Measurements from ENCODE around the gene CSN2. TPM values are rescaled to one million over a fixed set of nuclear protein-coding genes. Genes with fewer than 3 reads are reported as not detected.
A peak's percentile ranks its signal among the peaks of the same experiment; 100 is the strongest.

Gene CSN2
- total RNA-seq, 1 donor from 2014 or later: not detected

DNA sequence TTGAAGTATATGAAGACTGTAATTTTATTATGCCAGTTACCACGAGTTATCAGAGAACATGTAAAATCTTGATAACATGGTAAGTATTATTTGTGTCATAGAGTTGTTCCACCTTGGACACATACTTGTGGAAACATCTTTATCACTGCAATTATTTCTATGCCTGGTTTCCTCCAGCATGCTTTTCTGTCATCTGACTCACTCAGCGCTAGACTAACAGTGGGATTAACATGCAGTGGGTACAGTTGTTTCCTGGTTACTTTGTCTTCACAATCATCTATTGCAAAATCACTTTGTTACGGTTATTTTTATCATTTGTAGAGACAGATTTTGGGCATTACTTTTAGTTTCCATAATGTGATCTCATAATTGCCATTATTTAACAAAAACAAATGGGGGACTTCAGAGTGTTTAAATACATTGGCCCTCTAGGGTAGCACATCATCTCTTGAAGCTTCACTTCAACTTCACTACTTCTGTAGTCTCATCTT is 30.0 kb upstream of the CSN2 start, which contains the start of gene STATH:
Gene STATH (plus strand): TSS at position 441 of the 491 bp plus-strand sequence. CDS start 2,472 bp downstream, outside the sequence.
- ATAC-seq (no peak), DNase-seq (no peak)
- TF ChIP-seq, protein P1, sequence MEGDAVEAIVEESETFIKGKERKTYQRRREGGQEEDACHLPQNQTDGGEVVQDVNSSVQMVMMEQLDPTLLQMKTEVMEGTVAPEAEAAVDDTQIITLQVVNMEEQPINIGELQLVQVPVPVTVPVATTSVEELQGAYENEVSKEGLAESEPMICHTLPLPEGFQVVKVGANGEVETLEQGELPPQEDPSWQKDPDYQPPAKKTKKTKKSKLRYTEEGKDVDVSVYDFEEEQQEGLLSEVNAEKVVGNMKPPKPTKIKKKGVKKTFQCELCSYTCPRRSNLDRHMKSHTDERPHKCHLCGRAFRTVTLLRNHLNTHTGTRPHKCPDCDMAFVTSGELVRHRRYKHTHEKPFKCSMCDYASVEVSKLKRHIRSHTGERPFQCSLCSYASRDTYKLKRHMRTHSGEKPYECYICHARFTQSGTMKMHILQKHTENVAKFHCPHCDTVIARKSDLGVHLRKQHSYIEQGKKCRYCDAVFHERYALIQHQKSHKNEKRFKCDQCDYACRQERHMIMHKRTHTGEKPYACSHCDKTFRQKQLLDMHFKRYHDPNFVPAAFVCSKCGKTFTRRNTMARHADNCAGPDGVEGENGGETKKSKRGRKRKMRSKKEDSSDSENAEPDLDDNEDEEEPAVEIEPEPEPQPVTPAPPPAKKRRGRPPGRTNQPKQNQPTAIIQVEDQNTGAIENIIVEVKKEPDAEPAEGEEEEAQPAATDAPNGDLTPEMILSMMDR (IDR thresholded peaks at IDR 0.05): no peak
- no peak within 1 kb of the TSS for H3K27ac ChIP-seq
- H3K36me3 ChIP-seq: no peaks in the 10 kb centered on the region
- H3K9me3 ChIP-seq: no peaks in the 10 kb centered on the region
- intact Hi-C loops (cut with DNase I): no loop called here
- no peak within 1 kb of the TSS for H3K4me3 ChIP-seq
- H3K4me1 ChIP-seq: no peaks in the 10 kb centered on the region
- H3K27me3 ChIP-seq: no peaks in the 10 kb centered on the region

DNA sequence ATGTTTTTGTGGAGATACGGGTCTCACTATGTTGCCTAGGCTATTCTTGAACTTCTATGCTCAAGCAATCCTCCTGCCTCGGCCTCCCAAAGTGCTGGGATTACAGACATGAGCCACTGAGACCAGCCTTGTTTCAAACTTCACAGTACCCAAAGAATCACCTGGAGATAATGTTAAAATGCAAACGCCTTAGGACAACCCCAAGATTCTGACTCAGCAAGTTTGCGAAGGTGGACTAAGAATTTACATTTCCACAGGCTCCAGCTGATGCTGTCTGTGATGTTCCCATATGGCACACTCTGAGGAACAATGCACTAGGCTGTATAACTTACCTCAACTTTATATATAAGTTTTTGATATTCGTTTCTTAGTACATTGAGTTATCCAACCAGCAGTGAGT is 29.3 kb upstream of the CSN2 start:
- TF ChIP-seq, protein P1 (IDR thresholded peaks at IDR 0.05): no peak
- Histone ChIP-seq H3K4me3 (no peak overlapping the region), H3K36me3 (no peaks in the 10 kb centered on the region), H3K27ac (no peak overlapping the region), H3K9me3 (no peaks in the 10 kb centered on the region), H3K27me3 (no peaks in the 10 kb centered on the region), H3K4me1 (no peaks in the 10 kb centered on the region)
- intact Hi-C loops (cut with DNase I): no loop called here
- ATAC-seq (no peak), DNase-seq (no peak)

DNA sequence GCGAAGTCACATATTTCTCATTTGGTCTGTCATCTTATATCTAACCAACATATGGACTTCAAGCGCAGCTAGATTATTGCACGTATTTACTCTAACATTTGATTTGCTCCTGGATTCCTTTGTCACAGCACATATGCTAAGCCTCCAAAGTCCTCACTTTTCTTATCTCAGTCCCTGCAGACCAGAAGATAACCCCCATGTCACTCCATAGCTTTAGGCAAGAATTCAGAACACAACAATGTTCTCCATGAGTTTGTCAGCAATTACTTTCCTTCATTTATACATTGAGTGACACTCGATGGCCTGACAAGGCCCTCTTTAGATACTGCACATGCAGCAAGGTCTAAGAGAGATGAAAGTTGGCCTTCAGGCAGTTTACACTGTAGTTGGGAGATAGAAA is 25.5 kb upstream of the CSN2 start:
- ATAC-seq (no peak), DNase-seq (no peak)
- TF ChIP-seq, protein P1 (IDR thresholded peaks at IDR 0.05): no peak
- Histone ChIP-seq H3K27ac (no peak overlapping the region), H3K27me3 (no peaks in the 10 kb centered on the region), H3K9me3 (no peaks in the 10 kb centered on the region), H3K4me1 (no peaks in the 10 kb centered on the region), H3K36me3 (no peaks in the 10 kb centered on the region), H3K4me3 (no peak overlapping the region)
- intact Hi-C loops (cut with DNase I): no loop called here

DNA sequence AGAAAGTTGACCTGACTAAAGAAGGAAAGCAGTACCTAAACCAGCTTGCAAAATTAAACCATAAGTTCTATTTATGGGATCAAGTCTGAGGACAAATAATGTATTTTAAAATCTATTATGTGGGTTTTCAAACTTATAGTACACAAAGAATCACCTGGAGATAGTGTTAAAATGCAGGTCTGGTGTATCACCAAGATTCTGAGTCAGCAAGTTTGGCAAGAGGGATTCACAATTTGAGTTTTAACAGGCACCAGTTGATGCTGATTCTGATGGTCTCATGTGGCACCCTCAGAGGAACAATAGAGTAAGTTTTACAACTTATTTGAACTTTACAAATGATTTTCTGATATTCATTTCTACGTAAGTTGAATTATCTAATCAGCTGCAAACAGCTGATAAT is 21.1 kb upstream of the CSN2 start:
- Histone ChIP-seq H3K9me3 (no peaks in the 10 kb centered on the region), H3K36me3 (no peaks in the 10 kb centered on the region), H3K4me1 (no peaks in the 10 kb centered on the region), H3K4me3 (no peak overlapping the region), H3K27ac (no peak overlapping the region), H3K27me3 (no peaks in the 10 kb centered on the region)
- no peak for ATAC-seq
- no peak for DNase-seq
- intact Hi-C loops (cut with DNase I): no loop called here
- TF ChIP-seq, protein P1 (IDR thresholded peaks at IDR 0.05): no peak

DNA sequence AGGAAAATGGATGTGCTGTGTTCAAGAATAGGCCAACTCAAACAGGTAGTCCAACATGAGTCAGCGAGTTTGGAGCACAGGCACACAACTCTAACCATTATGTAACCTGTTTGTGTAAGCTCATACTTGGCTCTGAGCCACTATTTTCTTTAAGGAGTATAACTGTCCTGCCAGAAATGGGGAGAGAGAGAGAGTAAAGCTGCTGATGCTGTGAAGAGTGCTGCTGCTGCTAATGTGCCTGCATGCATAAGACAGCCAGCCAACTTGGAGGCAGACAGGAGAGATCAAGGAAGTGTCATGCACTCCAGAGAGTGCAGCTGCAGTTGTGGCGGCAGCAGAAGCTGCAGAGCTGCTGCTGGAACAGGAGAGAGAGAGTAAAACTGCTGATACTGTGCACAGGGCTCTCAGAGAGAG is 18.5 kb upstream of the CSN2 start:
- TF ChIP-seq, protein P1 (IDR thresholded peaks at IDR 0.05): no peak
- no peaks in the 10 kb centered on the region for H3K4me1 ChIP-seq
- ATAC-seq: peak; percentile 83
- no peak overlapping the region for H3K27ac ChIP-seq
- no peaks in the 10 kb centered on the region for H3K36me3 ChIP-seq
- no peaks in the 10 kb centered on the region for H3K27me3 ChIP-seq
- H3K4me3 ChIP-seq: no peak overlapping the region
- no peaks in the 10 kb centered on the region for H3K9me3 ChIP-seq
- no peak for DNase-seq
- intact Hi-C loops (cut with DNase I): no loop called here

DNA sequence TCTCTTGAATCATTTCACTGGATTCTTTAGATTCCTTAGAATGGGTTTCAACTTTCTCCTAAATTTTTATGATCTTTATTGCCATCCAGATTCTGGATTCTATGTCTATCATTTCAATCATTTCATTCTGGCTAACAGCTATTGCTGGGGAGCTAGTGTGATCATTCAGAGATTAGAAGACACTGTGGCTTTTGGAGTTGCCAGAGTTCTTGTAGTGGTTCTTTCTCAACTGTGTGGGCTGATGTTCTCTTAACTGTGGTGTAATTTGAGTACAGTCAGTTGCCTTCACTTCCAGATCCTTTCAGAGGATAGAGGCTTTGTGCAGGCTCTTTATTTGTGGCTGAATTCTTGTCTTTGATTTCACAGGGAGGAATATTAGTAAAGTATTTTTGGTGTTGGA is 12.1 kb upstream of the CSN2 start:
- Histone ChIP-seq H3K27ac (no peak overlapping the region), H3K4me3 (no peak overlapping the region), H3K9me3 (no peaks in the 10 kb centered on the region), H3K4me1 (no peaks in the 10 kb centered on the region), H3K36me3 (no peaks in the 10 kb centered on the region), H3K27me3 (no peaks in the 10 kb centered on the region)
- DNase-seq (no peak), ATAC-seq (no peak)
- intact Hi-C loops (cut with DNase I): no loop called here
- TF ChIP-seq, protein P1 (IDR thresholded peaks at IDR 0.05): no peak
